Ammon's horn (tissue), 1 donor: ENCODE data around the gene VSIG2.
A peak's percentile ranks its signal among the peaks of the same experiment; 100 is the strongest.

Experiments
- DNase-seq: peaks from one replicate; pipeline ENCODE4 v3.0.0-alpha.2; 2016; ENCODE audit warnings: low spot score

Gene VSIG2

GRCh38 chr11:124748481-124749343 lies 3.3 kb downstream of the VSIG2 start:
- no peak for DNase-seq

- DNase-seq = no peak
Observed at GRCh38 chr11:124748100-124748418, 4.0 kb downstream of the VSIG2 start.

DNA sequence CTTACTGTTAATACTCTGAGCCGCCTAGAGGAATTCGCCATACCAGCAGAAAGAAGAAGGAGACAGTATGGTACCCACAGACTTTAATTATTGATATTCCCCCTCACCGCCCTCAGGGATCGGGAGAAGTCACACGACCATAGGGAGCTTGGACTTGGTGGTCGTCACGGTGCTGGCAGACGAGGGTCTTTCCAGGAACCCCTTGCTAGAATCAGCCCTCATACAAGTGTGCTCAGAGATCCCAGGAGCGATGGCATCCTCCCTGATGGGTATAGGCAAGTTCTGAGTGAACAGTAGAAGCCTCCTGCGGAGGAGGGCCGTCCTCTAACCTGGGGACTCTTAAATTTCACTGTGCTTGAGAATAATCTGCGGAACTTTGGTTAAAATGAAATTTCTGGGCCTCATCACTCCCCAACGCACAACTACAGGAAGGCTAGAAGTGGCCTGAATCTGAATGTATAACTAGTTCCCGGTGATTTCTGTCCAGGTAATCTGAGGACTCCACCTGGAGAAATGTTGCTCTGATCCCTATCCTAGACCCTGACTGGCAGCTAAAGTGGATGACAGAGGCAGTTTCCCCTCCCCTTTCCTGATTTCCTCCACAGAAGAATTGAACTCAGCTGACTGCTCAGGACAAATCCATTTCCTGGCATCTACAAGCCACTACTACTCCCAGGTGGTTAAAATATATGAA lies 4.5 kb downstream of the VSIG2 start:
- no peak for DNase-seq

- no peak for DNase-seq
Observed at GRCh38 chr11:124746621-124747243, 5.3 kb downstream of the VSIG2 start.

- DNase-seq = no peak
Observed at GRCh38 chr11:124745835-124746620, 6.0 kb downstream of the VSIG2 start.

- DNase-seq = no peak
Observed at GRCh38 chr11:124745270-124745834, 6.7 kb downstream of the VSIG2 start.

DNA sequence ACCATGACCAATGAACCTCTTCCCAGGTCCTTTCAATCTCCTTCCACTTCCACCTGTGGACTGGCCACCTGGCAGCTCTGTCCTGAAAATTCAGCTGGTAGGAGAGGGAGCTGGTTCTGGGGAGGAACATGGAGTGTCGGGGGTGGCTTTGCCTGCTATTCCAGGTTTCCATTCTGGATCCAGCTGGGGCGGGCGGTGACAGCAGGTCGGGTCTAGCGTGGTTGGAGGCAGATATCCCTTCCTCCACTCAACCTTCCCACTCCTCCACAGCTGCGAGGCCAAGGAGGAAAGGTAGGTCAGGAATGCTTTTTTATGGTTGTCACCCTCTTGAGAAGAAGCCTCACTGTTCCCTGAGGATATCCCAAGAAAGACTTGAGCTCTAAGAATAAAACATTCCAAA lies 9.0 kb downstream of the VSIG2 start:
- DNase-seq = no peak

- DNase-seq = no peak
Observed at GRCh38 chr11:124742555-124742954, 9.5 kb downstream of the VSIG2 start.

- DNase-seq = no peak
Observed at GRCh38 chr11:124740277-124740882, 11.7 kb downstream of the VSIG2 start.

DNA sequence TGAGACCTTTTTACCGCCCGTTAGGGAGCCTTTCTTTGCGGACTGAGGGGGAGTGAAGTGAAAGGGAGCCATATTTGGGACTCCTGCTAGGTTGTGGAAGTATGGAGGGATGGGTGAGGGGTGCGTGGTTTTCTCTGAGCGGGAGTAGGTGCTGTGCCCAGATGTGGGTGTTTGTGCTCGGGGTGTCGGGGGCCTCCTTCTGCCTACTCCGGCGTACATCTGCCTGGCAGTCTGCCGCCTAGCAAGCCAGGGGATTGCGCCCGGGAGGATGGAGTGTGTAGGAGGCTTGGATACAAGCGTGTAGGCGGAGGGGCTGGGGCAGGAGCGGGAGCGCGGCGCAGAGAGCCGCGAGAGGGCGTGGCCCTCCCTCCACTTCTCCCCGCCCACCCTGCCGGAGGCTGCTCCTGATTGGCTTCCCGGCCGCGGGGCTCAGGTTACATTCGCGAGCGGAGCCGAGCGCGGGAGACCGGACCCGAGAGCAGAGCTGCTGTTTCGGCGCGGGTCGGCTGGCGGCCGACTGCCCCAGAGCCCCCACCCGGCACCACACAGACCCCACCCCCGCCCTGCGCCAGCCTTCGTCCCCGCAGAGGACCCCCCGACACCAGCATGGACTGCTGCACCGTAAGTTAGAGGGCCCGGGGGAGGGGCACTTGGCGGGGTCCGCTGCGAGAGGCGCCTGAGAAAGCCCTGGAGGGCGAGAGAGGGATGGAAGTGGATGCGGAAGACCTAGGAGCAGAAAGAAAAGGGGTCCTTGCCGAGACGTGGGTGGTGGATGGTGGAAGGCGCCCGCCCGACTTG lies 12.4 kb downstream of the VSIG2 start, which contains the start of gene NRGN:
Gene NRGN, plus strand, starts transcription at position 464 of the 798 bp plus-strand sequence. Its CDS starts 143 bp downstream, at position 607.
- peak; percentile 88 for DNase-seq

DNA sequence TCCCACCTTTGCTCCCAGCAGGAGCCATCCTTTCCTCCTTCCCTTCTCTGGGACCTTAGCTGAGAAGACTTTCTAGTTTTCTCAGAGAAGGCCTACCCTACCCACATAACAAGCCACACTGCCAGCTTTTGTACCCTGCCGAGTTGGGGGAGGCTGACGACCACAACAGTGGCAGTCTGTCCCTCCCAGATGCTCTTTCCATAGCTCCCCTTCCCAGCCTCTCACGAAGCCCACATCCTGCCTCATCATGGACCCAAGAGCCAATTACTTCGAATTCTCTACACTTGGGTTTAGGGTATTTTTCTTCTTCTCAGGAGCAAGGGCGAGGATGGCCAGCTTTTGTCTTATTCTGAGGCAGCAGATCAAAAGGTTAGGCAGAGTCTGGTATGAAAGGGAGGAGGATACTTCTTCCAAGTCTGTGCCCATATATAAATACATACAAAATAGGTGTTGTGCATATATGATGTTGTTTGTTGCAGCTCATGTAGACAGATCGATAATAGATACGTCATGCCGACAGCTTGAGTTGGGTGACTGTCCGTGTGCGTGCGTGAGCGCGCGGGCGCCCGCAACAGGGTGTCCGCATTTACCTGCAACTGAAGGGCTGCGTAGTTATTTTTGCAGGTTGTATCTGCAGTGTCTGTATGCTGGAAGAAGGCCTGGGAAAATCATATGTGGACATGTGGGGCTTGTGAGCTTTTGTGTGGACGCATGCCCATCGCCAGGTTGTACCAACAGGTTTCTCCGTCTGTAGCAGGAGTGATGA lies 13.2 kb downstream of the VSIG2 start:
- DNase-seq = no peak

GRCh38 chr11:124737638-124738305 lies 14.3 kb downstream of the VSIG2 start:
- DNase-seq = no peak

GRCh38 chr11:124736736-124737135 lies 15.3 kb downstream of the VSIG2 start:
- no peak for DNase-seq

GRCh38 chr11:124732230-124732629 lies 19.8 kb downstream of the VSIG2 start:
- no peak for DNase-seq

- no peak for DNase-seq
Observed at GRCh38 chr11:124729571-124729970, 22.5 kb downstream of the VSIG2 start.

- no peak for DNase-seq
Observed at GRCh38 chr11:124728134-124728533, 23.9 kb downstream of the VSIG2 start.

DNA sequence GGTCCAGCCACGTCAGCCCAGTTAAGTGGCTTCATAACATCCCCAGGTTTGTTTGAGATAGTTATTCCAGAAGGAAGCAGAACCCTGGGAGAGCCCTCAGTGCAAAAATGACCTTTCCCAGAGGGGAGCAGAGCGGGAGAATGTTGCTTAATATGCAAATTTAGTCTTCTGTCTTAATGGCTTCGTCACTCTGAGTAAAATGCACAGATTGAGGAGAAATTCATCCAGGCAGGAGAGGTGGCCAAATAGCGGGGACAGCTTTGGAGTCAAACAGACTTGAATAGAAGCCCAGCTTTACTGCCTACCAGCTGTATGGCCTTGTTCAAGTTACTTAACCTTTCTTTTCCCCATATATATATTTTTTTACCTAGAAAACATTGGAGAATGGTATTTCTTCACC lies 24.6 kb downstream of the VSIG2 start:
- no peak for DNase-seq

GRCh38 chr11:124725719-124726105 lies 26.3 kb downstream of the VSIG2 start:
- DNase-seq = no peak
